IMR-90 (cell line): ENCODE measurements around the gene PRR12. TPM values are rescaled to one million over a fixed set of nuclear protein-coding genes. Genes with fewer than 3 reads are reported as not detected.

Experiments used
- ATAC-seq: fragments of 200-7000 bp; cut with Tn5 transposase; 2 replicates; pipeline ENCODE4 v1.9.1; 2020; ENCODE audit warnings: low read depth, mild to moderate bottlenecking, moderate library complexity
- BruUV-seq: library from RNA; stranded (reverse); fragments of 400-500 nt; replicated peaks from 2 replicates; lab custom pipeline; 2021; lab: Mats Ljungman, UMichigan
- CTCF ChIA-PET: fragments of 300-600 bp; formaldehyde crosslinking; extraction: SDS; loops from one replicate; lab custom pipeline; 2021; ENCODE audit warnings: antibody characterized with exemption; lab: Yijun Ruan, JAX
- POLR2A ChIA-PET: fragments of 300-600 bp; sonication (Branson Sonifier 250); formaldehyde crosslinking; loops from one replicate; lab custom pipeline; 2022; ENCODE audit warnings: antibody characterized with exemption; ENCODE audit not compliant: unreplicated experiment; lab: Charles Lee
- DNase-seq: peaks from one replicate; pipeline ENCODE4 v3.0.0; 2013
- H2AFZ ChIP-seq: replicated peaks from 2 replicates; pipeline ENCODE3; 2013; ENCODE audit warnings: low read length, mild to moderate bottlenecking; ENCODE audit not compliant: poor library complexity
- H2AK5ac ChIP-seq: 2 replicates; pipeline ENCODE4 v1.6.1; 2013; ENCODE audit warnings: low read depth, low read length, inconsistent platforms
- H2AK9ac ChIP-seq: replicated peaks from 2 replicates; pipeline ENCODE3; 2013; ENCODE audit warnings: mild to moderate bottlenecking, low read depth, low read length, moderate library complexity; ENCODE audit not compliant: poor library complexity
- H2BK120ac ChIP-seq: 2 replicates; pipeline ENCODE4 v1.6.1; 2013; ENCODE audit warnings: low read depth, low read length, inconsistent platforms
- H2BK15ac ChIP-seq: 3 replicates; pipeline ENCODE4 v1.6.1; 2013; ENCODE audit warnings: low read depth, low read length, inconsistent platforms
- H2BK20ac ChIP-seq: 2 replicates; pipeline ENCODE4 v1.6.1; 2013; ENCODE audit warnings: low read depth, mild to moderate bottlenecking, inconsistent platforms, low read length, moderate library complexity
- H2BK5ac ChIP-seq: 2 replicates; pipeline ENCODE4 v1.6.1; 2013; ENCODE audit warnings: mild to moderate bottlenecking, low read depth, low read length, inconsistent platforms; ENCODE audit not compliant: poor library complexity, severe bottlenecking
- H3K14ac ChIP-seq: replicated peaks from 2 replicates; pipeline ENCODE4 v1.6.1; 2013; ENCODE audit warnings: low read depth, low read length, inconsistent platforms
- H3K18ac ChIP-seq: 2 replicates; pipeline ENCODE4 v1.6.1; 2013; ENCODE audit warnings: low read depth, low read length, control low read depth
- H3K23ac ChIP-seq: 2 replicates; pipeline ENCODE4 v1.6.1; 2013; ENCODE audit warnings: low read depth, low read length, inconsistent platforms
- H3K27ac ChIP-seq: 2 replicates; pipeline ENCODE4 v1.5.1; 2013; ENCODE audit warnings: mild to moderate bottlenecking, control low read depth, low read length; ENCODE audit not compliant: insufficient read depth
- H3K27me3 ChIP-seq: 2 replicates; pipeline ENCODE4 v1.6.1; 2013; ENCODE audit warnings: low read length; ENCODE audit not compliant: control insufficient read depth, insufficient read depth
- H3K36me3 ChIP-seq: 2 replicates; pipeline ENCODE4 v1.6.1; 2013; ENCODE audit warnings: low read length, mixed read lengths; ENCODE audit not compliant: control insufficient read depth, insufficient read depth
- H3K4ac ChIP-seq: 2 replicates; pipeline ENCODE4 v1.6.1; 2013; ENCODE audit warnings: low read depth, low read length, inconsistent platforms
- H3K4me1 ChIP-seq: 2 replicates; pipeline ENCODE4 v1.6.1; 2013; ENCODE audit warnings: low read length, mixed read lengths; ENCODE audit not compliant: control insufficient read depth, insufficient read depth
- H3K4me2 ChIP-seq: 2 replicates; pipeline ENCODE4 v1.6.1; 2013; ENCODE audit warnings: low read depth, mild to moderate bottlenecking, control low read depth, low read length, moderate library complexity
- H3K4me3 ChIP-seq: 2 replicates; pipeline ENCODE4 v1.5.1; 2013; ENCODE audit warnings: low read depth, mild to moderate bottlenecking, control low read depth, low read length, moderate library complexity; ENCODE audit not compliant: insufficient read depth
- H3K56ac ChIP-seq: 2 replicates; pipeline ENCODE4 v1.6.1; 2013; ENCODE audit warnings: low read length, inconsistent platforms; ENCODE audit not compliant: insufficient read depth; ENCODE audit errors: extremely low read depth
- H3K79me1 ChIP-seq, 2 experiments: 2 replicates each; pipeline ENCODE4 v1.6.1; 2013; ENCODE audit warnings: low read length in 2 of 2, inconsistent platforms in 1 of 2, low read depth in 1 of 2
- H3K9ac ChIP-seq: 2 replicates; pipeline ENCODE4 v1.6.1; 2013; ENCODE audit warnings: low read depth, low read length, control low read depth
- H3K9me1 ChIP-seq: 2 replicates; pipeline ENCODE4 v1.6.1; 2013; ENCODE audit warnings: low read length, inconsistent platforms; ENCODE audit not compliant: insufficient read depth
- H3K9me3 ChIP-seq: 2 replicates; pipeline ENCODE4 v1.6.1; 2013; ENCODE audit warnings: low read length; ENCODE audit not compliant: control insufficient read depth, insufficient read depth
- H4K20me1 ChIP-seq: 2 replicates; pipeline ENCODE4 v1.6.1; 2013; ENCODE audit warnings: low read length, inconsistent platforms; ENCODE audit not compliant: insufficient read depth
- H4K5ac ChIP-seq: 2 replicates; pipeline ENCODE4 v1.6.1; 2013; ENCODE audit warnings: mild to moderate bottlenecking, low read depth, low read length, control low read depth
- H4K8ac ChIP-seq, 2 experiments: 2 replicates each; pipeline ENCODE4 v1.6.1; 2013; ENCODE audit warnings: low read depth in 2 of 2, low read length in 2 of 2, control low read depth in 1 of 2, inconsistent platforms in 1 of 2
- H4K91ac ChIP-seq: 2 replicates; pipeline ENCODE4 v1.6.1; 2013; ENCODE audit warnings: low read depth, low read length, inconsistent platforms; ENCODE audit not compliant: insufficient read depth
- BHLHE40 ChIP-seq: fragments of 150-350 bp; IDR thresholded peaks from 2 replicates; pipeline ENCODE4 v1.6.1; 2016; ENCODE audit warnings: mild to moderate bottlenecking, low read depth, low read length
- CEBPB ChIP-seq: IDR thresholded peaks from 2 replicates; pipeline ENCODE4 v1.6.1; 2012; ENCODE audit warnings: low read depth, low read length, improper control_type of control experiment
- CHD1 ChIP-seq: IDR thresholded peaks from 2 replicates; pipeline ENCODE4 v1.6.1; 2012; ENCODE audit warnings: low read depth, low read length, improper control_type of control experiment
- CTCF ChIP-seq: conservative IDR thresholded peaks from 2 replicates; pipeline ENCODE4 v1.5.1; 2012; ENCODE audit warnings: mild to moderate bottlenecking, low read depth, low read length, improper control_type of control experiment
- ELK1 ChIP-seq: fragments of 150-350 bp; IDR thresholded peaks from 2 replicates; pipeline ENCODE4 v1.6.1; 2016; ENCODE audit warnings: low read depth, mild to moderate bottlenecking, low read length, moderate library complexity, borderline replicate concordance
- FOS ChIP-seq: fragments of 150-350 bp; IDR thresholded peaks from 2 replicates; pipeline ENCODE4 v1.6.1; 2016; ENCODE audit warnings: low read depth, low read length
- MAFK ChIP-seq: IDR thresholded peaks from 2 replicates; pipeline ENCODE4 v1.6.1; 2012; ENCODE audit warnings: low read depth, low read length, improper control_type of control experiment
- MAZ ChIP-seq: IDR thresholded peaks from 2 replicates; pipeline ENCODE4 v1.6.1; 2012; ENCODE audit warnings: low read depth, mild to moderate bottlenecking, low read length, improper control_type of control experiment, moderate library complexity, borderline replicate concordance
- MXI1 ChIP-seq: IDR thresholded peaks from 2 replicates; pipeline ENCODE4 v1.6.1; 2012; ENCODE audit warnings: low read depth, mild to moderate bottlenecking, low read length, moderate library complexity, borderline replicate concordance
- NFE2L2 ChIP-seq: fragments of 150-350 bp; IDR thresholded peaks from 2 replicates; pipeline ENCODE4 v1.6.1; 2016; ENCODE audit warnings: low read depth, mild to moderate bottlenecking, low read length
- POLR2A ChIP-seq: IDR thresholded peaks from 2 replicates; pipeline ENCODE4 v1.6.1; 2012; ENCODE audit warnings: mild to moderate bottlenecking, low read depth, low read length
- RAD21 ChIP-seq: IDR thresholded peaks from 2 replicates; pipeline ENCODE4 v1.6.1; 2012; ENCODE audit warnings: low read length, improper control_type of control experiment
- RCOR1 ChIP-seq: IDR thresholded peaks from 2 replicates; pipeline ENCODE4 v1.6.1; 2012; ENCODE audit warnings: mild to moderate bottlenecking, low read length, improper control_type of control experiment; ENCODE audit not compliant: insufficient replicate concordance
- RFX5 ChIP-seq: IDR thresholded peaks from 2 replicates; pipeline ENCODE4 v1.8.0; 2012; ENCODE audit warnings: low read depth, mild to moderate bottlenecking, low read length, moderate library complexity
- SMC3 ChIP-seq: fragments of 150-350 bp; IDR thresholded peaks from 2 replicates; pipeline ENCODE4 v1.6.1; 2016; ENCODE audit warnings: low read depth, mild to moderate bottlenecking, antibody characterized with exemption, low read length, moderate library complexity
- USF2 ChIP-seq: fragments of 150-350 bp; IDR thresholded peaks from 2 replicates; pipeline ENCODE4 v1.6.1; 2017; ENCODE audit warnings: mild to moderate bottlenecking, antibody characterized with exemption, low read length, low read depth
- WGBS, 2 experiments: methylation state at CpG; one replicate each; pipeline versions ENCODE4 v1.1.5 to v1.1.7; 2013; ENCODE audit warnings: missing lambda C conversion rate in 2 of 2; ENCODE audit not compliant: insufficient read length in 1 of 2; ENCODE audit errors: extremely low coverage in 2 of 2; 5-methylcytosine and 5-hydroxymethylcytosine counted together
- dilution Hi-C: fragments of 300-500 bp; cut with HindIII; formaldehyde crosslinking; loops from one replicate; pipeline ENCODE4 v1.14.3; 2018; ENCODE audit warnings: low sequenced_read_pairs; ENCODE audit not compliant: unreplicated experiment
- in situ Hi-C: fragments of 300-500 bp; cut with MboI; formaldehyde crosslinking; loops from 3 replicates; pipeline ENCODE4 v1.14.3; 2019; ENCODE audit warnings: low sequenced_read_pairs, inconsistent platforms, mixed read lengths
- intact Hi-C: fragments of 100-400 bp; cut with micrococcal nuclease; formaldehyde crosslinking; loops from 2 replicates; pipeline ENCODE4 v1.10.0; 2022
- polyA plus RNA-seq, 3 experiments: library from polyadenylated mRNA; depleted of rRNA; stranded (reverse); fragments of >200 nt; gene quantifications; 2 replicates each; pipeline ENCODE4 v1.2.3, GENCODE V29; 2012; ENCODE audit warnings: low replicate concordance in 1 of 3
- total RNA-seq: library from RNA; depleted of rRNA; stranded (reverse); fragments of >200 nt; gene quantifications from 2 replicates; pipeline ENCODE4 v1.2.3, GENCODE V29; 2012

The PRR12 gene
- total and polyA plus RNA-seq, 2 of the 4 experiments (the other 2 are of a cell fraction), result 0.36 to 4.1 TPM

GRCh38 chr19:49541914-49542313 is 49.1 kb upstream of the PRR12 start:
- Histone ChIP-seq H2BK5ac (no peak overlapping the region), H2BK120ac (no peak overlapping the region), H2AK9ac (no peak overlapping the region), H3K4me3 (no peak overlapping the region), H3K4me2 (no peak overlapping the region), H3K79me1 (no peaks in the 10 kb centered on the region), H2BK15ac (no peak overlapping the region), H3K14ac (no peak overlapping the region), H4K91ac (no peak overlapping the region), H2AFZ (no peak overlapping the region), H3K9me1 (no peaks in the 10 kb centered on the region), H3K4me1 (no peaks in the 10 kb centered on the region; the same call in 1 of the 2 replicates), H3K36me3 (peaks cover 16% of the 10 kb centered on the region), H3K9me3 (no peaks in the 10 kb centered on the region), H3K27ac (no peak overlapping the region), H3K9ac (no peak overlapping the region), H2AK5ac (no peak overlapping the region), H3K23ac (no peak overlapping the region), H3K27me3 (no peaks in the 10 kb centered on the region), H2BK20ac (no peak overlapping the region), H3K4ac (no peak overlapping the region), H4K8ac (no peak overlapping the region), H4K20me1 (no peaks in the 10 kb centered on the region), H4K5ac (no peak overlapping the region), H3K56ac (no peak overlapping the region), H3K18ac (no peak overlapping the region)
- TF ChIP-seq MAZ (no peak), CEBPB (no peak), MXI1 (no peak), RCOR1 (no peak), CTCF (no peak), RFX5 (no peak), SMC3 (no peak), POLR2A (no peak), BHLHE40 (no peak), FOS (no peak), ELK1 (no peak), CHD1 (no peak), USF2 (no peak), NFE2L2 (no peak), RAD21 (no peak), MAFK (no peak)
- ChIA-PET CTCF (no interaction called here), POLR2A (no interaction called here)
- dilution Hi-C loops (no loop called here), intact Hi-C loops (no loop called here), in situ Hi-C loops (no loop called here)
- BruUV-seq, result no TSS peak
- DNase-seq, result no peak
- WGBS, 2 experiments, result 100% methylated on average over 2 of the region's 6 CpGs; no CpG with 5 or more reads in 1 of the 2 experiments
- no peak for ATAC-seq
